Measurements from ENCODE around the gene MMAB.

DNA sequence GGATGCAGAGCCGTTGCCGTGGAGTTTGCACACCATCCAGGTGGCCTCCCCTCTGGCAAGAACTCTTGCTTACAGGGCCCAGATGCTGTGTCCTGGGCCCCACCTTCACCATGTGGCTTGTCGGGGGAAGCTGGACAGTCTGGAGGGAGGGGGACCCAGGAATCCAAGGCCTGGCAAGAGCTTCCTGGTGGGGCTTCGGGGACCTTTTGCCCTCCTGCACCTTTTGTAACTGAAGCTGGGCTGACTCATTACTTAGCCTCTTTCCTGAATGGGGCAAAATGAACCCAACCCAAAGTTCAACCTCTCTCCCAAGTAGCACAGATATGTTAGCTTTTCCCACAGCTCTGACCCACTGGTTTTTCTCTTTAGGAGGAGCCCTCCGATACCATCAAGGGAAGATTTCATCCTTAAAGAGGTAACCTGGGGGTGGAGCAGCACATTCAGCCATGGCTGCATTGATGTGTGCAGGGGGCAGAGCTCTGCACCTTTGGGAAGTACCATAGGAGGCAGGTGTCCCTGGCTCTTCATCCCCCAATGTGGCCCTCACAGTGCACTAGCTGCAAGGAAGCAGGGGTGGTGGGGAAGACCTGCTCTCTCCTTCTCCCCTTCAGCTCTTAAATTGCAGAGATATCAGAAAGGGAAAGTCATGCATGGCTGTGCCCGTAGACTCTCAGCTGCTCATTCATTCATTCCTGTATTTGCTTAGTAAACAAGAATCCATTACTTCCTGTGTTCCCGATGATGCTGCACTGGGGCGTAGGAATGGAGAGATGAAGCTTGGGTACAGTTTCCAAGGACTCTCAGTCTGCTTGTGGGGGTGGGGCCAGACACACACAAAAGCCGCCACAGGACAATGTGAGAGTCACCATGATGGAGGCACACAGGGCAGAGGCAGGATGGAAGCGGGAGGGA lies 13.3 kb upstream of the MMAB start:
- TF ChIP-seq EP300 (IDR thresholded peaks at IDR 0.05) = no peak
- TF ChIP-seq CTCF (IDR thresholded peaks at IDR 0.05) = no peak
- TF ChIP-seq POLR2A (IDR thresholded peaks at IDR 0.05) = no peak

Measured in gastroesophageal sphincter (tissue), 3 donors.